A673 (cell line): ENCODE measurements around the gene SIK1.
"Not testable (repeated sequence)": the region's sequence is repeated elsewhere in the genome, so short reads cannot be mapped to it uniquely, and the experiment has no call there.

Experiments used
- EZH2 ChIP-seq: fragments of 200-600 bp; sonication (generic); IDR thresholded peaks from 2 replicates; pipeline ENCODE4 v1.6.1; 2017; ENCODE audit warnings: borderline replicate concordance, low read depth, mild to moderate bottlenecking, mixed read lengths, antibody characterized with exemption, low read length; ENCODE audit not compliant: poor library complexity, severe bottlenecking
- TF ChIP-seq, protein P1 (sequence below): fragments of 300-800, 200-600 bp; sonication (generic); conservative IDR thresholded peaks from 2 replicates; pipeline ENCODE4 v1.5.1; 2017; ENCODE audit warnings: low read depth, mild to moderate bottlenecking, antibody characterized with exemption, low read length, moderate library complexity, mixed read lengths

DNA sequence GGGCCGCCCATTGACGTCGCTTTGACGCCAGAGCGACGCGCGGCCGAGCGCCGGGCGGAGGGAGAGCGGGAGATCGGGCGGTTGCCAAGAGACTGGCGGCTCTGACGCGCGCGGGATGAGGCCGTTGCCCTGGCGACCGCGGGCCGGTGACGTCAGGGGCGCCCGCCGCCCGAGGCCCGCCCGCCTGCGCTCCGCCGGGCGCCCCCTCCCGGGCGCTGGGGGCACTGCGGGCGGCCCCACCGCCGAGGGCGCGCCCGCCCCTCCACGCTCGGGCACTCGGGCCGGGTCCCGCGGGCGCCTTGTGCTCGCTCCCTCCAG is 270 bp upstream of the SIK1 start:
- TF ChIP-seq, protein P1, sequence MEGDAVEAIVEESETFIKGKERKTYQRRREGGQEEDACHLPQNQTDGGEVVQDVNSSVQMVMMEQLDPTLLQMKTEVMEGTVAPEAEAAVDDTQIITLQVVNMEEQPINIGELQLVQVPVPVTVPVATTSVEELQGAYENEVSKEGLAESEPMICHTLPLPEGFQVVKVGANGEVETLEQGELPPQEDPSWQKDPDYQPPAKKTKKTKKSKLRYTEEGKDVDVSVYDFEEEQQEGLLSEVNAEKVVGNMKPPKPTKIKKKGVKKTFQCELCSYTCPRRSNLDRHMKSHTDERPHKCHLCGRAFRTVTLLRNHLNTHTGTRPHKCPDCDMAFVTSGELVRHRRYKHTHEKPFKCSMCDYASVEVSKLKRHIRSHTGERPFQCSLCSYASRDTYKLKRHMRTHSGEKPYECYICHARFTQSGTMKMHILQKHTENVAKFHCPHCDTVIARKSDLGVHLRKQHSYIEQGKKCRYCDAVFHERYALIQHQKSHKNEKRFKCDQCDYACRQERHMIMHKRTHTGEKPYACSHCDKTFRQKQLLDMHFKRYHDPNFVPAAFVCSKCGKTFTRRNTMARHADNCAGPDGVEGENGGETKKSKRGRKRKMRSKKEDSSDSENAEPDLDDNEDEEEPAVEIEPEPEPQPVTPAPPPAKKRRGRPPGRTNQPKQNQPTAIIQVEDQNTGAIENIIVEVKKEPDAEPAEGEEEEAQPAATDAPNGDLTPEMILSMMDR: not testable (repeated sequence)
- TF ChIP-seq EZH2: not testable (repeated sequence)
